ENCODE results near the gene GOLGA1.

GOLGA1 gene

DNA sequence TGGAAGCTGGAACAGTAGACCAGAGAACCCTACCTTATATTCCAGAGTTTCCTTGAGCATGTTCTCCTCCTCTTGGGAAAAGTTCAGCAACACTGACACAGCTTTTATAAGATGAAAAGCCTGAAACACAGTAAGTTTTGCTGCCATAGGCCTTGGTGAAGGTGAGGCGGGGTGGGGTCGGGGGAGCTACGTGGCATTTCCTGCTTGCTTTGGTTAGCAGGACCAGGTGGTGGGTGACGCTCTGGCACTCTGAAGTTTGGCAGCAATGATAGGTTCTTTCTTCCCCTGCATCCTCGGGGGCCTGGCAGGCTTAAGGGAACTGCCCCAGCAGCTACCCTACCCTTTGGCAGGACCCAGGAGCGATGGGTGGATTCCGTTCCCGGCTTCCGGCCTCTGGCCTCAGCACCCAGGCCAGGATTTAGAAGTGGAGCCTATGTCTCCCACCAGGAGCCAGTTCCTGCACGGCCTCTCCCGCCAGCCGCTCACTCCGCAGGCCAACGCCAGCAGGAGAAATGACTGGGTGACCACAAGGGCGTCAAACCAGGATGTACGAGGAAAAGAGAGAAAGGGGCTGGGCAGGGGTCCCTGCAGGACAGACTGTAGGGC is 59.6 kb downstream of the GOLGA1 start:
- no peak for DNase-seq (ENCODE audit: low read depth)

DNA sequence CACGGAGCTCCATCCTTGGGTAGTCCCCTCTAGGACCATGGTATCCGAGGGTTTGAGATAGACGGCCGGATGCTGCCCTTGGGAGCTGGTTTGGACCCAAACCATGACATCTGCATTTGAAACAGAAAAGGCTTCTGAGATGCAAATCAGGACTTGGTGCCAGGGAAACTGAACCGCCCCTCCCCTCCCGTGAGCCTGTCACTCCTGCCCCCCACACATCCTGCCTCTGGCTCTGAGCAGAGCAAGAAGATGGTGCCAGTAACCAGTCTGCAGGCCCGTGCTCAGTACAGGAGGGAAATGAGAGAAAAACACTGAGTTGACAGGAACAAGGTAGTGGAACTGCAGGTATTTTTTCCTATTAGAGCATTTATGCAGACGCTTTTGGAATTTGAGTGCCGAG is 60.4 kb downstream of the GOLGA1 start:
- DNase-seq (ENCODE audit: low read depth): no peak

DNA sequence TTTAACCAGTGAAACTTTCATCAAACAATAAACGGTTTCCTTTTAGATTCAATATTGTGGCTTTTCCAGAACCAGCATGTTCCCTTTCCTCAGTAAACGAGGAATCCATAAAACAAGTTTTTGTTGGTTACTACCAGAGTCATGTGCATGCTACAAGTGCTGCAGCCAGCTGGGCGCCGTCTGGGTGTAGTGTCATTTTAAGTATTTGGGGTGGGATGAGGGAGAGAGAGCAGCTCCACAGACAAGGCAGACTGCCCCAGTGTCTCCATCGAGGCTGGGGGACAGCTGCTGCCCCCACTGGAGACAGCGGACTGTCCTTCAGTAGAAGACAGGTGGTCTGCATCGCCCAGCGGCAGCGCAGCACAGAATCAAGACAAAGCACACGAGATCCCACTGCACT is 61.7 kb downstream of the GOLGA1 start:
- no peak for DNase-seq (ENCODE audit: low read depth)

DNA sequence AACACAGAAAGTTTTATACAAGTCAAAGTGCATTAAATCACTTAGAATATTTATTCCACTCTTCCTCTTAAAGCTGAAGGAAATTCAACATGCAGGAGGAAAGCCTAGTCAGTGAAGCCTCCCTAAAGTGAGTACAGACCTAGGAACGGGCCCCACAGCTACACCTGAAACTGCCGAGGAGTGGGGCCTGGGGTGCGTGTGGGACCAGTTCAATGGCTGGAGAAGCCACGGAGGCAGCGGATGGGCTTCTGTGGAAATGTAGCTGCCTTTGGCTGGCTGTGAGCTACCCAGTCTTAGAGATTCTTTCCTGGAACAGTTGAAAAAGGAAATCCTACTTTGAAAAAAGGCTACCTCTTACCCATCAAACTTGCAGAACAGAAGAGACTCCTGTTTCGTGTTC is 62.4 kb downstream of the GOLGA1 start:
- DNase-seq (ENCODE audit: low read depth): no peak

DNA sequence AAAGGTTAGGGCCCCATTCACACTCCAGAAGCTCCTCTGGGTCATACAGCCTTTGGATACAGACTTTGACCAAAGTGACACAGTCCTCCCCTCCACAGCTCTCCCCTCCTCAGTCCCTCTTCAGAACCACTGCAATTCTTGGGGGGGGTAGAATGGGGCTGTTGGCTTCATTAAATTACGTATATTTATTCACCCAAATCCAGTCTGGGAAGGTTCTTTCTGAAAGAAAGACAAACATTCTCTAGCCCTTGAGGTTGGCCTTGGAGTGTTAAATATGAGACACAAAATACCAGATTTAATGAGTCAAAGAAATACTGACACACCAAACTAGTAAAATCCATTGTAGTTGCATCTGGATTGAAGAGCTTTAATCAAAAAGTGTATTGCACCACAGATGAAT is 62.9 kb downstream of the GOLGA1 start:
- no peak for DNase-seq (ENCODE audit: low read depth)

DNA sequence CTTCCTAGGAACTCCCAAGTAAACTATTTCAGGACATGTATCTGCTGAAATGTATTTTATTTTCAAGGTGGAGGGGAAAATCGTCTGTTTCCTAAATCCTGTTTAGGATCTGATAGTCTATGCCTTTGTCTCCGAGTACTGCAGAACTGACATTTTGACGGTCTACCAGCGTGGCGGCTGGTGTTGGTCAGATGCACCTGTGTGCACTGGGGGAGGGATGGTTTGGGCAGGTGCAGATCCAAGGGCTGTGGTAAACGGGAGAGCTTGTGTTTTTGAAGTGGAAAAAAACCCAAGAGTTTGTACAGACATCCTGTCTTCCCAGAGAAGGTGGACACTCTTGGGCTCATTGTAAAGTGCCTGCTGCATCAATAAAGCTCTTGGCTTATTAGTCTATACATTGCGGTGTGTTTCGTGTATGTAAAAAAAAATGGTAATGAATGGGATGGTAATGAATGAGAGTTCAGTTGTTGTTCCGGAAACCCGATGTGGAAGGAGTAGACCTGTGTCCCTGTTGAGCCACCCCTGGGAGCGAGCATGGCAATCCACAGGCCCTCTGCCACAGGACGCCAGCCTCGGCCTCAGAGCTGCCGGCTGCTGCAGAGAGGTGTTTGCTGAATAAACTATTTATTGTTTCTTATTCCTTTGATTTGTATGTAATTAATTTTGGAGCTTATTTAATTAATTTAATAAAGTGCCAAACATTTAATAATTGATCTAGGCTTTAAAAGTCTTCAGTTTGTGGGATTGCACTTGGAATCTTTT is 63.7 kb downstream of the GOLGA1 start:
- DNase-seq (ENCODE audit: low read depth): no peak

DNA sequence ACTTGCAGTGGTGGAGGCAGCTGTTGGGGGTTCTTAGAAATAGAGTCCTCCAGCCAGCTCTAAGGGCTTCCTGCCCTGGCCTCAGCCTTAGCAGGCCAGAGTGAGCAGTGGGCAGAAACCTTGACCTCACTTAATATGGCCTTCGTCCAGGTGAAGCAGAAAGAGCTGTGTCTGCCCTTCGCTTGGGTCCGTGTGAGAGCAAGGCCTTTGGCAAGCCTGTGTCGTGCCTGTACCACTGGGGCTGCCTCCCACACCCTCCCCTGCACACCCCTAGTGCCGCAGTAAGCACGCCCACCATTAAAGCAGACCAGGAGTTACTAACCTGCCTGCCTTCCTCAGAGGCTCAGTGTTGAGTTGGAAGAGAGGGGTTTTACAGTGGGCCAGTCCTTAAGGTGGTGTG is 65.4 kb downstream of the GOLGA1 start:
- DNase-seq (ENCODE audit: low read depth): no peak

DNA sequence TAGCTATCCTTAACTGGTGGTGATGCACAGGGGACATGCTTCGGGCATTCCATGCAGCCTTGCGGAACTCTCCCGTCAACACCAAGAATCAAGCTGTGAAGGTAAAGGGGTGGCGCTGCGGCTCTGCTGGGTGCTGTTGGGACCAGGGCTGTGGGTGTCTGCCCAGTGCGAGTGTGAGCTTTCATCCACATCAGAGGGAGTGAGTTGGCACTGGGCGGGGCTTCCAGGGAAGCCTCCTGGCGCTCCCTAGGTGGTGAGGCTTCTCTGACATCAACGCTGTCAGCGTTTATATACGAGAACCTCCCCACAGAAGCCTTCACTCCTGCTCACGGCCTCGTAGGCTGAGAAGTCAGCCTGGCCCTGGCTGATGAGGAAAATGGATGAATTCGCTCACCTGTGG is 67.2 kb downstream of the GOLGA1 start:
- no peak for DNase-seq (ENCODE audit: low read depth)

DNA sequence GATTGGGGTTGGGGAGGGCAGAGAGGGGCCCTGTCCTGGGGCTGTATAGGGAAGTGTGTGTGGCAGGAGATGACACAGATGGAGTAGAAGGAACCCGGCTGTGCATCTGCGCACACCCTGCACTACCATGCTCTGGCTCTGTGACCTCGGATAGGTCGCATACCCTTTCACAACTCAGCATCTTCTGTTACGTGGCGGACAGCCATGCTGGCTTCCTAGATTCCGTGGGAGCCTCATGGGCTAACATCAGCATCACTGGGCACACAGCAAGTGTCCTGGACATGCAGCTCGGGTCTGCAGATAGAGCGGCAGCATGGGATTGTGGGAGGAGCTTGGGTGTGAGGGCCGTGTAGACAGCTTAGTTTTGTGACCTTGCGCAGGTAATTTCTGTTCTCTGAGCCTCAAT is 69.7 kb downstream of the GOLGA1 start:
- no peak for DNase-seq (ENCODE audit: low read depth)

DNA sequence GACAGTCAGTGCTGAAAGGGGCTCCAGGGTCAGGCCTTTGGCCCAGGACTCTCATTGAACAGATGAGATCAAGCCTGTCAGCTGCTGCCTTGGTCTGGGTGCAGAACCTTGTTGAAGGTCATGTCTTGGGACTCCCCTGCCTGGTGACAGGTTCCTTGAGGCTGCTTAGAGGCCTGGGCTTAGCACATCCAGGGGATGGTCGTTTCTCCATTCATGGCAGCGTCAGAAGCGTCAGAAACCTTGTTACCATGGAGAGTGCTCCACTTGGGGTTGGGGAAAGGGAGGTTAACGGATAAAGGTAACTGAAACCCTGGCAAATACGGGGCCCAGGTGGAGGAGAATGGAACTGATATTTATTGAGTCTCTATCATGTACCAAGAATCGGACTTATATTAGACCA is 70.2 kb downstream of the GOLGA1 start:
- DNase-seq (ENCODE audit: low read depth): no peak

DNA sequence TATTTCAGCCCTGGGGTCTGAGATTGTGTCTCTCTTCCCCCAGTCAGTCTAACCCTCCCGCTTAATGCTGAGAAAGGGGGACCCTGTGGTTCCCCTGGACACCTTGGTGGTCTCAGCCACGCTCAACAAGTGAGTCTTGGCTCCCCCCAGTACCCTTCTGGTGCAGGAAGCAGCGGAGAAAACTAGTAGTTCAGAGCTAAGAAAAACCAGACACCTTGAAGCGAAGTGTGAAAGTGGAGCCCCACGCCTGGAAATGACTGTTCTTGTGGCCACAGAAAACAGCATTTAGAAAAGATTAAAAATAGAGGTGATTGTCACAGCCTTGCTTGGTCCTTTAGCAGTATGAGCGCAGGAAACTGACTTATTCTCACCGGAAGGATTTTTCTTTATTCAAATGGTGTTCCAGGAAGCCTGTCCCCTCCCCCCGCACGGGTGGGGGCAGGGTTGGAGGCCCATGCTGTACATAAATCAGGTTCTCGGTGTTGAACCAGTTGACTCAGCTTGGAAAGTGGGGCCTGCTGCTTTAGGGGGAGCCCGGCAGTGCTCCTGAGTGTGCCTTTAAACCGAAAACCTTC is 70.8 kb downstream of the GOLGA1 start:
- DNase-seq (ENCODE audit: low read depth): peak; percentile 63

DNA sequence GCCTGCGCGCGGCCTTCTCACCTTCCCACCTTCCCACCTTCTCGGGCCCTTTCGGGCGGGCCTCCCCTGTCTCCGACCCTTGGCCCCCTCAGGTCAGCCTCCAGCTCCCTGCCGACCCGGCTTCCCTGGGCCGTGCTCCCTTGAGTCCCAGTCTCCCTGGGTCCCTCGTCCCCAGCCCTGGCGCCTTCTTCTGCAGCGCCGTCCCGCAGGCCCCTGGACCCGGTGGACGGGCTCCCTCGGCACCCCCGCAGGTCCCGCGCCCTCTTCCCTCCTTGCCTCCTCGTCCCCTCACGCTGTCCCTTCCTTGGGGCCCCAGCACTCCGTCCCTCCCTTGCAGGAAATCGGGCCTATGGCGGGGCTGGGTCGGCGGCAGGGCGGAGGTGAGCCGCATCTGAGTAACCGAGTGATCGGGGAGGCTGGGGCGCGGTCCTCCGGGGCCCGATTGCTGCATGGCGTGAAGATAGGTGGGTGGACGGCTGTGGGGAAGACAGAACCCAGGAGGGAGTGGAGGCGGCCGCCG is 71.4 kb downstream of the GOLGA1 start:
- DNase-seq (ENCODE audit: low read depth): no peak

DNA sequence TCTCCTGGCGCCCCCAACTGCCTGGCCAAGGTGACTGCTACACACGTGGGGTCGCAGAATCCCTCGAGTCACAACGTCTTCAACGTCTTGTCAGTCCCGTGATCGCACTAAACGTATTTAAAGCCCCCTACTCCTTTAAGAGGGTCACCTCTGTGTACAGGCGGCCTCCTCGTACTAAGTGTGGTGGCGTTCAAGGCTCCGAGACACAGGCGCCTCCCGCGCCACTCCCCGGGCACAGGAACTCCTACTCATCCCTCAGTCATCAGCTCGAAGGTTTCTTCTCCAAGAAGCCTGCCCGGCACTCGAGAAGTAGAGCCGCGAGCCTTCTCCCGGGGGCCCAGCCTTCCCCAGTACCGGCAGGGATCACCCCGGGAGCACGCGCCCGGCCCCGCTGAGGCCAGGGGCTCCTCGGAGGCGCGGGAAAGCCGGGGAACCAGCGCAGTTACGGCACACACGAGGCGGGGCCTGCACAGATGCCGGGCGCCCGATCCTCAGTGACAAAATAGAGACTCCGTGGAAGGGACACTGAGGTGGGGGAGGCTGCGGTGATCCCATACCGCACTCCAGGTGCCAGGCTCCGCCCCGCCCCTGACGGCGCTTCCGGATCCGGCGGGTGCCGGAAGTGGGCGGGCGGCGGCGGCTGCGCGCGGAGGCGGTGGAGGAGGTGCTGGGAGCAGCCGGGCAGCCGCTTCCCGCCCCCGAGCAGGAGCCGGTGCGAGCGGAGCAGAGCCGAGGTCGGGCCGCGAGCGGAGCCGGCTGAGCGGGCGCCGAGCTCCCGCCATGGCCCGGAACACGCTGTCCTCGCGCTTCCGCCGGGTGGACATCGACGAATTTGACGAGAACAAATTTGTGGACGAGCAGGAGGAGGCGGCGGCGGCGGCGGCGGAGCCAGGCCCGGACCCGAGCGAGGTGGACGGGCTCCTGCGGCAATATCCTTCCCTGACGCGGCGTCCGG is 72.1 kb downstream of the GOLGA1 start:
- peak; percentile 92 for DNase-seq (ENCODE audit: low read depth)

DNA sequence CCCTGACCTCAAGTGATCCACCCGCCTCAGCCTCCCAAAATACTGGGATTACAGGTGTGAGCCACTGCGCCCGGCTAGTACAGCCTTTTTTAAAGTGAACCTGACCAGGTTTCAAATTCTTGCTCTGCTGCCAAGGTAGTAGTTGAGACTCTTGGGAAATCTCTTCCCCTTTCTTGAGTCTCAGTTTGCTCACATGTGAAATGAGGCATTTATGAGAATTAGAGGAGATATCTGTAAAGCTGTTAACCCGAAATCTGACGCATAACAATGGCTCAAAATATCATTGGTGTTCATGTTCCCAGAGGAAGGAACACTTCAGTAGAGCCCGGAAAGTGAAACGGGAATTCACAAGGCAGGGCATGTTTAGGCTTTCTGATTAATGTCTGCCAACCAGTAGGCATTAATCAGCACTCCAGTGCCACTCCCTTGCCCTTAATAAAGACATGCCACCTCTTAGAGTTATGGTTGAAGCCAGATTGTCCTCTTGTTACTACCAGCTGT is 77.5 kb downstream of the GOLGA1 start:
- no peak for DNase-seq (ENCODE audit: low read depth)

DNA sequence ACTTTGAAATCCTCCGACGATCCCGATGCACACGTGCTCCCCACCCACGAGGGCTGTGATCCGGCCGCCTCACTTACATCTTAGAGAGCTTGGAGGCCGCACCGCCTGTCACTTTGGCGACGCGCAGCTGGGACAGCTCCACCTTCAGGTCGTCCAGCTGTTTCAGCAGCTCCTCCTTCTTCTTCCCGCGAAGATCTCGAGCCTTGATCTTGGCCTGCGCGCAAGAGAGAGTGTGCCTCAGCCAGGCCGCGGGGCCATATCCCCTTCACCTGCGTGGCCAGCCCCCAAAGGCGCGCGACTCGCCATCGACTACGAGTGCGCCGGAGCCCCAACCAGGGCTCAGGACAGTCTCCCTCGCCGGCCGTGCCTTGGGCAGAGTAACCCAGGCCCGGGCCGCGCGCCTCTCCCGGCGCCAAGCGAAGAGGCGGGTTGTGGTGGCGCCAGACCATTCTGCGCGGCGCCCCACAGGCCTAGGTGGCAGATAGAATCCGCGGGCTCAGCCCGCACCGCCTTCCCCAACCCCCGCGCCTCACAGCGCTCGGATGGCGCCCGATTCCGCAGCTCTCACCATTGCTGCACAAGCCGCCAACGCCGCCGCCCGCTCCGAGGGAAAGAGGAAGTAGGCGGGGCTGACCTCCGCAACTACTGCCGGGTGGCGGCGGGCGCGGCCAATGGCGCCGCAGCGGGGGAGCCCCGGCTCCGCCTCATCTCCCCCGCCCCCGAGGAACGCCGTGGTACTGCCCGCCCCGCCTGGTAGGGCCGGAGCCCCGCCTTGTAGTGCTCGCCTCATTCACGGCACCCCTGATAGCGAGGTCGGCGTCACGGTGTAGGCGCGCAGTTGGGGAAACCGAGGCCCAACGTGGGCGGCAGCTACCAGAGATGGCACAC is 79.3 kb downstream of the GOLGA1 start, which contains the start of the genes ARPC5L and RPL35:
Gene ARPC5L, plus strand, starts transcription at position 789 of the 888 bp plus-strand sequence. CDS start 7,161 bp downstream, outside the sequence.
Gene RPL35, minus strand, starts transcription at position 616 of the 888 bp plus-strand sequence. Its CDS starts 45 bp downstream, at position 571.
- peak; percentile 82 for DNase-seq (ENCODE audit: low read depth)

DNA sequence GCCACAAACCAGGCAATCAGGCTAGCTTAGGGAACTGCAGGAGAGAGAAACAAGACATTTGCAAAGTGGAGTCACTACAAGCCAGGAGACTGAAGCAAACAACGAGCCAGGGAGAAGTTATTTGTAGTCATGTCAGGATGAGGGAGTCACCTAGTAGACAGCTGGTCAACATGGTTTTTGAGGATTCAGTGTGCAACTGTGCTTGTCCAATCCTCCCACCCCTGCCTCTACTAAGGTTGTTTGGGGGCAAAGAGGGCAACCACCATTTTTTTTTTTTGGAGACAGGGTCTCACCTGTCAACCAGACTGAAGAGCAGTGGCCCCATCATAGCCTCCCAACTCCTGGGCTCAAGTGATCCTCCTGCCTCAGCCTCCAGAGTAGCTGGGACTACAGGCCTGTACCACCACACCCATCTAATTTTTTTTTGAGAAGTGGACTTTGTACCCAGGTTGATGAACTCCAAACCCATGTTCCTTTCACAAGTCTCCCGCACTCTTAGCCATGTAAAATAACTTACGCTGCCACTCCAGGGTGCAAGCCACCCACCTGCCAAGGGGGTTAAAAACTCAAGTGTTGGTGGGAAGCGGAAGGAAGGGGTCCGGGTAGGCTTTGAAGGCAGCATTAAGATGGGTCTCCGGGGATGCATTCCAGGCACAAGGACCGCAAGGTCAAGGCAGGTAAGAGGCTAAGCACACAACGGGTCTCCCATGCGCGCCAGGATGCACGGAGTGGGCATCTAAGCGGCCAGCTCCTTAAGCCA is 80.1 kb downstream of the GOLGA1 start:
- DNase-seq (ENCODE audit: low read depth): no peak

DNA sequence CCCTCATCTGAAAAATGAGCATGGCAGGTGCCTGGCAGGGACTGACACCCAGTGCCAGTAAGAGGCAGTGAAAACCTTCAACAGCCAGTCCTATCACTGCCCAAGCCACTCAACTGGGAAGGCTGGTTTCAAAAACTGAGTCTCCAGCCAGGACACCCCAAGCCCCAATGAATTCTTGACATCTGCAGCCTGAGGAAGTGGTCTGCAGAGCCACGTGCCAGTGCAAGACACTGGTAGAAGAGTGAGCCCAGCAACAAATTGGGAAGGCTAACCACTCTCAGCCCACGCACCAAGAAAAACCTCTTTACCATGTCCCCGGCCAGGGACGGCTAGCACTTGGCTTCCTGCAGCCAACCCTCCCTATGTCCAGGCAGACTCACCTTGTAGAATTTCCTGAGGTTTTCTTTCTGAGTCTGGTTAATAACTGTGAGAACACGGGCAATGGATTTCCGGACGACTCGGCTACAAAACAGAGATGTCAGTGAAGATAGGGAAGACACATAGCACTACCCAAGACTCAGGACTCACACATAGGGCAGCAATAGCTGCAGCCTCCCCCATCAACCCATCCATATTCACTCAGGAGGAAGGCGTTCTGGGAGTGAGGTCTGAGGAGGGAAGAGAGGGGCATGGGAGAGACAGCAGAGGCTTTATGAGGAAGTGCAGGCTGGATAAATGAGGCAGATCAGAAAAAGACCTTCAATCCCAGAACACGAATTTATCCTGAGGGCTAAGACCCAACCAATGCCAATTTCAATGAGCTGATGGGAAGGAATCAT is 80.9 kb downstream of the GOLGA1 start:
- DNase-seq (ENCODE audit: low read depth): no peak

DNA sequence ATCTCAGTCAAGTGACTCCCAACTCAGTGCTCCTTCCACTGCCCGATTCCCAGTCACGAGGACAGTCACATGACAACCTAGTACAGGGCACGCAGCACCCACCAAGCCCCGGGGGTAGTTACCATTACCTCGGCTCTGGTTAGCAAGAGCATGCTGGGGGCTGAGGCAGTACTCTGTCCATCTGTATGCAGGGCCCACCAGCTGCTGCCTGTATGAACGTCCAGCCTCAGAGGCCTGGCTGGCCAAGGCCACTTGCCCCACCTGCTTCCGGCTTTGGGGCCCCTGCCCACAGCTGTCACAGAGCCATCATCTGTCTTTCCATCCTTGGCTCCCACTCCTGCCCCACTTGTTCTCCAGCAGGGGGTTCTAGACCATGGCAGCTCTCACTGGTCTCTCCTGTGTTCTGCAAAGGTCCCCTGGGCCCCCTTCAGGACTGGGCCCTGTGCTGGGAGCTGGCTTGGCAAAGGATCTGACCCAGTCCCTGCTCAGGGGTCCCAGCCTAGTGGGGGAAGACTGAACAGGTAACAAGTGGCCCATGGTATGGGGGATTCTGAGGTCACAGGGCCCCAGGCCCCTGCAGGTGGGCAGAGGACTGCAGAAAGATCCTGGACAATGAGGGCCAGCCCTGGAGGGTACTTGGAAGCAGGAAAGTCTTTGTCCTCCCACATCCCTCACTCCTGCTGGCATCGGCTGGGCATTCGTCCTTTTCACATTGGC is 82.4 kb downstream of the GOLGA1 start:
- DNase-seq (ENCODE audit: low read depth): no peak

Data from stimulated activated CD8-positive, alpha-beta memory T cell treated with anti-CD3 and anti-CD28 coated beads, Interleukin-15, amount 100 ng/mL, for 24 hours (primary cell).